A549 (cell line): Measurements from ENCODE around the gene SCGB2A2.

Experiments
- BHLHE40 ChIP-seq: IDR thresholded peaks from 2 replicates; pipeline ENCODE4 v1.6.1; 2012; ENCODE audit warnings: low read depth, low read length, inconsistent platforms
- CEBPB ChIP-seq, 2 experiments: fragments of >200 bp in 1 of 2; sonication (Bioruptor Twin) in 1 of 2; formaldehyde crosslinking in 1 of 2; IDR thresholded peaks; 2 replicates each; pipeline ENCODE4 v1.6.1; 2012 to 2016
- CHD4 ChIP-seq: fragments of 200-600 bp; sonication (generic); IDR thresholded peaks from 2 replicates; pipeline ENCODE4 v1.6.1; 2016; ENCODE audit warnings: antibody characterized with exemption, mild to moderate bottlenecking, borderline replicate concordance
- ESRRA ChIP-seq: fragments of 150-350 bp; IDR thresholded peaks from 2 replicates; pipeline ENCODE4 v1.6.1; 2014; ENCODE audit warnings: mild to moderate bottlenecking, low read length, borderline replicate concordance
- NR3C1 ChIP-seq: fragments of >200 bp; sonication (Bioruptor Twin); formaldehyde crosslinking; IDR thresholded peaks from 3 replicates; pipeline ENCODE4 v1.6.1; 2017
- POLR2A ChIP-seq: IDR thresholded peaks from 2 replicates; pipeline ENCODE4 v1.6.1; 2012; ENCODE audit warnings: mild to moderate bottlenecking, low read length
- POLR2AphosphoS2 ChIP-seq: conservative IDR thresholded peaks from 2 replicates; pipeline ENCODE4 v1.6.1; 2012; ENCODE audit warnings: low read length, improper control_type of control experiment, inconsistent platforms
- SREBF2 ChIP-seq: fragments of 450-650 bp; IDR thresholded peaks from 2 replicates; pipeline ENCODE4 v1.6.1; 2014; ENCODE audit warnings: mild to moderate bottlenecking, moderate library complexity
- ZC3H11A ChIP-seq: fragments of 450-650 bp; IDR thresholded peaks from 2 replicates; pipeline ENCODE4 v1.6.1; 2014; ENCODE audit warnings: antibody characterized with exemption, mild to moderate bottlenecking
- TF ChIP-seq, protein P1 (sequence below): fragments of >200 bp; sonication (Bioruptor Twin); formaldehyde crosslinking; IDR thresholded peaks from 3 replicates; pipeline ENCODE4 v1.5.1; 2016
- TF ChIP-seq, protein P2 (sequence below): fragments of 200-600 bp; sonication (generic); IDR thresholded peaks from 2 replicates; pipeline ENCODE4 v1.6.1; 2016; ENCODE audit warnings: antibody characterized with exemption, mild to moderate bottlenecking, moderate library complexity
- TF ChIP-seq, protein P3 (sequence below): IDR thresholded peaks from 2 replicates; pipeline ENCODE4 v1.6.1; 2012

DNA sequence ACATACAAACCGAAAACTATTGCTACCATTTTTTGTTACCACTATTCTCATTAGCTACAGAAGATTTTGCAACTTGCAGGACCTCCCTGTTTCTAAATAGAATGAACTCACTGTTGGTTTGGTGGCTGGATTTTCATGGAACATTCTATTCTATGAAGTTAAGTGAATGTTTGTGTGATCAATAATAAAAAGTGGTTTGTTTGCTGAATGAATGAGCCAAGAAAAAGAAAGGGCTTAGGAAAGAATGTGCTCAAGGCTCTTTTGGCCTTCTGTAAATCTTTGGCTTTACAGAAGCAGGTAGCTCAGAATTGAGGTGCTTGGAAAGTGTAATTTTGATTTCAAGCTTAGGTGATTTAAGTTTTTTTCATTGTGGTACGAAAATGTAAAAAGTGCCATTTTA, 33.8 kb upstream of the SCGB2A2 start:
- TF ChIP-seq, protein P1, sequence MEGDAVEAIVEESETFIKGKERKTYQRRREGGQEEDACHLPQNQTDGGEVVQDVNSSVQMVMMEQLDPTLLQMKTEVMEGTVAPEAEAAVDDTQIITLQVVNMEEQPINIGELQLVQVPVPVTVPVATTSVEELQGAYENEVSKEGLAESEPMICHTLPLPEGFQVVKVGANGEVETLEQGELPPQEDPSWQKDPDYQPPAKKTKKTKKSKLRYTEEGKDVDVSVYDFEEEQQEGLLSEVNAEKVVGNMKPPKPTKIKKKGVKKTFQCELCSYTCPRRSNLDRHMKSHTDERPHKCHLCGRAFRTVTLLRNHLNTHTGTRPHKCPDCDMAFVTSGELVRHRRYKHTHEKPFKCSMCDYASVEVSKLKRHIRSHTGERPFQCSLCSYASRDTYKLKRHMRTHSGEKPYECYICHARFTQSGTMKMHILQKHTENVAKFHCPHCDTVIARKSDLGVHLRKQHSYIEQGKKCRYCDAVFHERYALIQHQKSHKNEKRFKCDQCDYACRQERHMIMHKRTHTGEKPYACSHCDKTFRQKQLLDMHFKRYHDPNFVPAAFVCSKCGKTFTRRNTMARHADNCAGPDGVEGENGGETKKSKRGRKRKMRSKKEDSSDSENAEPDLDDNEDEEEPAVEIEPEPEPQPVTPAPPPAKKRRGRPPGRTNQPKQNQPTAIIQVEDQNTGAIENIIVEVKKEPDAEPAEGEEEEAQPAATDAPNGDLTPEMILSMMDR, result no peak
- no peak for TF ChIP-seq BHLHE40
- TF ChIP-seq NR3C1, result no peak
- no peak for TF ChIP-seq SREBF2
- TF ChIP-seq, protein P2, sequence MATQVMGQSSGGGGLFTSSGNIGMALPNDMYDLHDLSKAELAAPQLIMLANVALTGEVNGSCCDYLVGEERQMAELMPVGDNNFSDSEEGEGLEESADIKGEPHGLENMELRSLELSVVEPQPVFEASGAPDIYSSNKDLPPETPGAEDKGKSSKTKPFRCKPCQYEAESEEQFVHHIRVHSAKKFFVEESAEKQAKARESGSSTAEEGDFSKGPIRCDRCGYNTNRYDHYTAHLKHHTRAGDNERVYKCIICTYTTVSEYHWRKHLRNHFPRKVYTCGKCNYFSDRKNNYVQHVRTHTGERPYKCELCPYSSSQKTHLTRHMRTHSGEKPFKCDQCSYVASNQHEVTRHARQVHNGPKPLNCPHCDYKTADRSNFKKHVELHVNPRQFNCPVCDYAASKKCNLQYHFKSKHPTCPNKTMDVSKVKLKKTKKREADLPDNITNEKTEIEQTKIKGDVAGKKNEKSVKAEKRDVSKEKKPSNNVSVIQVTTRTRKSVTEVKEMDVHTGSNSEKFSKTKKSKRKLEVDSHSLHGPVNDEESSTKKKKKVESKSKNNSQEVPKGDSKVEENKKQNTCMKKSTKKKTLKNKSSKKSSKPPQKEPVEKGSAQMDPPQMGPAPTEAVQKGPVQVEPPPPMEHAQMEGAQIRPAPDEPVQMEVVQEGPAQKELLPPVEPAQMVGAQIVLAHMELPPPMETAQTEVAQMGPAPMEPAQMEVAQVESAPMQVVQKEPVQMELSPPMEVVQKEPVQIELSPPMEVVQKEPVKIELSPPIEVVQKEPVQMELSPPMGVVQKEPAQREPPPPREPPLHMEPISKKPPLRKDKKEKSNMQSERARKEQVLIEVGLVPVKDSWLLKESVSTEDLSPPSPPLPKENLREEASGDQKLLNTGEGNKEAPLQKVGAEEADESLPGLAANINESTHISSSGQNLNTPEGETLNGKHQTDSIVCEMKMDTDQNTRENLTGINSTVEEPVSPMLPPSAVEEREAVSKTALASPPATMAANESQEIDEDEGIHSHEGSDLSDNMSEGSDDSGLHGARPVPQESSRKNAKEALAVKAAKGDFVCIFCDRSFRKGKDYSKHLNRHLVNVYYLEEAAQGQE, result no peak
- TF ChIP-seq, protein P3, sequence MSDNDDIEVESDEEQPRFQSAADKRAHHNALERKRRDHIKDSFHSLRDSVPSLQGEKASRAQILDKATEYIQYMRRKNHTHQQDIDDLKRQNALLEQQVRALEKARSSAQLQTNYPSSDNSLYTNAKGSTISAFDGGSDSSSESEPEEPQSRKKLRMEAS, result no peak
- no peak for TF ChIP-seq CEBPB (IDR thresholded peaks at IDR 0.05)
- TF ChIP-seq POLR2AphosphoS2, result no peak
- TF ChIP-seq CHD4, result no peak
- no peak for TF ChIP-seq ZC3H11A
- TF ChIP-seq ESRRA, result no peak
- TF ChIP-seq POLR2A, result no peak
